ENCODE results near the gene OSBPL1A.

DNA sequence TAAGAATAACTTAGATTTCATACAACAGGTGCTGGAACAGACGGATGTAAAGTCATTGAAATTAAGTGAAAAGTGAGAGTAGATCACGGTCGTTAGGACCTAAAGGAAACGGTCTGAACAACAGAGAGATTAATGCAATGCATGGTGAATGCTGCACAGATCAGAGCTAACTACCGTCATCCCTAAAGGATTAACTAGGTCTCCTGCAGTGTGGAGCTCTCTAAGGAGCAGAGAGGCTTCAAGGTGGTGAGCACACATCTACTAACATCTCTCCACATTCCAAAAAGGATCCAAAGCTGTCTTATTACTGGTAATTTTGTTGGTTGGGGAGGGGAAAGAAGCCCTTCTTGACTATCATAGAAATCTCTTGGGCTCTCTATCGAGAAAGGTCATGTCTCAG lies 183.5 kb downstream of the OSBPL1A start:
- TF ChIP-seq, protein P1, sequence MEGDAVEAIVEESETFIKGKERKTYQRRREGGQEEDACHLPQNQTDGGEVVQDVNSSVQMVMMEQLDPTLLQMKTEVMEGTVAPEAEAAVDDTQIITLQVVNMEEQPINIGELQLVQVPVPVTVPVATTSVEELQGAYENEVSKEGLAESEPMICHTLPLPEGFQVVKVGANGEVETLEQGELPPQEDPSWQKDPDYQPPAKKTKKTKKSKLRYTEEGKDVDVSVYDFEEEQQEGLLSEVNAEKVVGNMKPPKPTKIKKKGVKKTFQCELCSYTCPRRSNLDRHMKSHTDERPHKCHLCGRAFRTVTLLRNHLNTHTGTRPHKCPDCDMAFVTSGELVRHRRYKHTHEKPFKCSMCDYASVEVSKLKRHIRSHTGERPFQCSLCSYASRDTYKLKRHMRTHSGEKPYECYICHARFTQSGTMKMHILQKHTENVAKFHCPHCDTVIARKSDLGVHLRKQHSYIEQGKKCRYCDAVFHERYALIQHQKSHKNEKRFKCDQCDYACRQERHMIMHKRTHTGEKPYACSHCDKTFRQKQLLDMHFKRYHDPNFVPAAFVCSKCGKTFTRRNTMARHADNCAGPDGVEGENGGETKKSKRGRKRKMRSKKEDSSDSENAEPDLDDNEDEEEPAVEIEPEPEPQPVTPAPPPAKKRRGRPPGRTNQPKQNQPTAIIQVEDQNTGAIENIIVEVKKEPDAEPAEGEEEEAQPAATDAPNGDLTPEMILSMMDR (IDR thresholded peaks at IDR 0.05) = no peak
- TF ChIP-seq POLR2A (IDR thresholded peaks at IDR 0.05) = no peak

All from Peyer's patch (tissue), 4 donors.